DMS 273 (cell line): ENCODE measurements around the gene ETV6.
"Not testable (repeated sequence)": the region's sequence is repeated elsewhere in the genome, so short reads cannot be mapped to it uniquely, and the experiment has no call there.

Source experiments
- DNase-seq: peaks from one replicate; lab custom pipeline; 2025; ENCODE audit not compliant: unreplicated experiment; lab: John Stamatoyannopoulos, UW

The ETV6 gene

GRCh38 chr12:11649413-11650285 is at the start of gene ETV6:
Gene ETV6 (plus strand): TSS chr12:11649674. CDS start chr12:11650128, 454 bp downstream.
- peak; percentile 79 for DNase-seq

GRCh38 chr12:11600199-11600598 is 49.3 kb upstream of the ETV6 start:
- DNase-seq = no peak

GRCh38 chr12:11601647-11602046 is 47.8 kb upstream of the ETV6 start:
- no peak for DNase-seq

- no peak for DNase-seq
These were observed 42.0 kb upstream of the ETV6 start for GRCh38 chr12:11607313-11608081.

DNA sequence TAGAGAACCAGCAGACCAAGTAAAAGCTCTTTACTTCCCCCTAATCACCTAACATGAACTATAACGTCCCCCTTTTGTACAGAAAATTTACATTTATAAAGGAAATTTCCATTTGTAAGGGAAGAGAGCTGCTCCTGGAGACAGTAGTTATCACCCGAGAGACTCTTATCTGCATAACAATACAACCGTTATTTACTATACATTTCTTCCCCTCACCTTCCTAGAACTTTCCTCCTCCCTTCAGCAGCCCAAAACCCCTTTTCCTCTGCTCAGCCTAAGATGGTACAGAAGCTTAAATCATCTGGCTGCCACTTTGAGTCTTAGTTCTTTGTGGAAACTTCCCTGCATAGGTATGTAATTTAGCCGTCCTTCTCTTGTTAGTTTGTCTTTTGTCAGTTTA is 40.4 kb upstream of the ETV6 start:
- no peak for DNase-seq

GRCh38 chr12:11615481-11615880 is 34.0 kb upstream of the ETV6 start:
- DNase-seq = no peak

- no peak for DNase-seq
These were observed 31.4 kb upstream of the ETV6 start for GRCh38 chr12:11618046-11618445.

DNA sequence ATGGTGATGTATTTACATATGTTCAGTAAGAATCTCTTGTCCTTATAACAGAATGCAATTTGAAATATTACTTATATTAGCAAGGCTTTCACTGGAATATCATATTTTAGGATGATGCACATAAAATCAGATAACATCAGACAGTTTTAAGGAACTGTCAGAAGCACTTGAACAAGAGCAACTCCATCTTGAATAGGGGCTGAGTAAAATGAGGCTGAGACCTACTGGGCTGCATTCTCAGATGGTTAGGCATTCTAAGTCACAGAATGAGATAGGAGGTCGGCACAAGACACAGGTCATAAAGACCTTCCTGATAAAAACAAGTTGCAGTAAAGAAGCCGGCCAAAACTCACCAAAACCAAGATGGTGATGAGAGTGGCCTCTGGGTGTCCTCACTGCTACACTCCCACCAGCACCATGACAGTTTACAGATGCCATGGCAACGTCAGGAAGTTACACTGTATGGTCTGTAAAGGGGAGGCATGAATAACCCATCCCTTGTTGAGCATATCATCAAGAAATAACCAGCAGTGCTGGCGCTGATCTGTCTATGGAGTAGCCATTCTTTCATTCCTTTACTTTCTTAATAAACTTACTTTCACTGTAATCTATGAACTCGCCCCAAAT is 27.6 kb upstream of the ETV6 start:
- DNase-seq = peak; percentile 1

GRCh38 chr12:11622876-11623281 is 26.6 kb upstream of the ETV6 start:
- peak; percentile 6 for DNase-seq

GRCh38 chr12:11623382-11623781 is 26.1 kb upstream of the ETV6 start:
- DNase-seq = no peak

DNA sequence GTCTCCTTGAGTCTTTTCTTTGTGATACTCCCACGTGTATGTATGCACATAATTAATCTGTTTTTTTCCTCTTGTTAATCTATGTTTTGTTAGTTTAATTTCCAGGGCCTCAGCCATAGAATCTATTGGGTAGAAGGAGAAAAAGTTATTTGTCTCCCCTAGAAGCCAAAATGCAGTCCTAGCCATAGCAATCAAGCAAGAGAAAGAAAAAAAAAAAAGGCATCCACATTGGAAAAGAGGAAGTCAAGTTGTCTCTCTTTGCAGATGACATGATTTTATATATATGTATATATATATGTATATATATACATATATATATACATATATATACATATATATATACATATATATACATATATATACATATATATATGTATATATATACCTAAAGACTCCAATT is 25.4 kb upstream of the ETV6 start:
- no peak for DNase-seq

- DNase-seq = not testable (repeated sequence)
These were observed 21.8 kb upstream of the ETV6 start for GRCh38 chr12:11627709-11628108.

- DNase-seq = no peak
These were observed 21.1 kb upstream of the ETV6 start for GRCh38 chr12:11628353-11628752.

DNA sequence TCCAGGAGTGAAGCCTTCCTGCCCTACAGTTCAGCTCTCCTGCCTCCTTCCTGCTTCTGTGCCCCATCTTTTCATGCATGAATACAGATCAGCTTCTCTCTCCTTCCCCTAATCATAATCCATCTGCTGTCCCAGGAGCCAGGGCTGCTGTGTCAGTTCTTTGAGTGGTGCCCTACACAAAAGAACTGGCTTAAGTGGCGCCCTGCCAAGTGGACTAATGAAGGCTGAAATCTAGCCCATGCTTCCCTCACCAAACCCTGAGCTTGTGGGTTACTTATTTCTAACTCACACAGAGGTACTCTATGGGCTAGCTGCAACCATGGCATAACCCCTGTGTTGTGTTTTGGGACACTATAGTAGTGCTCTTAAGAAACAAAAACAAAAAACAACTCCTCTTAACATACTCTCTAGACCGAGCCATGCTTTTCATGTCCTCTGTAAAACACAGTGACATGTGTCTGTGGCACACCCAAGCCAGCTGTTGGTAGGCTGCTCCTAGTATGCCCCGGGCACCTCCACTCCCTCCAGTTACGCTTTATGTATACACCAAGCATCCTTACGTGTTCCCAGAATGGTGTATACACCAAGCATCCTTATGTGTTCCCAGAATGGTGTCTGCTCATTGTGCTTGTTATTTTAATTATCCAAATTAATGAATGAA is 19.3 kb upstream of the ETV6 start:
- peak; percentile 86 for DNase-seq

GRCh38 chr12:11631288-11631687 is 18.2 kb upstream of the ETV6 start:
- DNase-seq = no peak

- not testable (repeated sequence) for DNase-seq
These were observed 17.6 kb upstream of the ETV6 start for GRCh38 chr12:11631881-11632280.

DNA sequence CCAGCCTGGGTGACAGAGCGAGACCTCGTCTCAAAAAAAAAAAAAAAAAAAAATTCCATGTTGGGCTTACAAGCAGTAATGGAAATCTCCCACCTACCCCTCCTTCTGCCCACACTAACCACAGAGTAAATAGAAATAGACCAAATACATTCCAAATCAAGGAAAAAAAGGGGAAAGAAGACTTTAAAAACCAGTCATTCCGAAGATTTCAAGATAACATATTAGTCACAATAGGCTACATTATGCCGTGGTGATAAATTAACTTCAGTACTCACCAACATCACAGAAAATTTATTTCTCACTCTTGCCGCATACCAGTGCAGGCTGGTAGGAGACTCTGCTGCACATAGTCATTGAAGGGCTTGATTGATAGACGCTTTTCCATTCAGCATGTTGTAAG is 15.5 kb upstream of the ETV6 start:
- no peak for DNase-seq

GRCh38 chr12:11635341-11635740 is 14.1 kb upstream of the ETV6 start:
- DNase-seq = no peak

DNA sequence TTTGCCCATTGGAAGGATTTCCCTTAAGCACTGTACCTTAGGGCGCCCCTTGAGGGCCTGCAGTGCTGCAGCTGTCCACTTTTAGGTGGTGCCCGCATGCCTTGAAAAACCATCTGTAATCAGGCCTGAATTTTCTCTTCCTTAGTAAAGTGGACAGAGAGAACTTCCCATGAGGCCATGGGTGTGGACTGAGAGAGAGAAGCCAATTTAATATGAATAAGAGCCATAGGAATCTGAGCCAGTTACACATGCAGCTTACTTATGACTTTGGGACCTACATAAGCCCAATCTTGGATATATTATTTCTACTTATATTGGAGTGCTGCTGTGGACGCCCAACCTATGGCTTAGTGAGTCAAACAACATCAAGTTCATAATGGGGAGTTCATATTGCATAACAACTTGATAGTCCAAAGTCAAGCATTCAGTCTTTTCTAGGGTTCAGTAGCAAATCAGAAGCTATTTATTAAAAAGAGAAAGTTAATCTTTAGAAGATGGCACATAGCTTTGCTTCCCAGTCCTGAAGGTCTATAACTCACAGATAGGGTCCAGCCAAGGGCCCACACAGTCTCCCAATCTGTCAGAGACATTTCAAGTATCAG is 11.1 kb upstream of the ETV6 start:
- no peak for DNase-seq

DNA sequence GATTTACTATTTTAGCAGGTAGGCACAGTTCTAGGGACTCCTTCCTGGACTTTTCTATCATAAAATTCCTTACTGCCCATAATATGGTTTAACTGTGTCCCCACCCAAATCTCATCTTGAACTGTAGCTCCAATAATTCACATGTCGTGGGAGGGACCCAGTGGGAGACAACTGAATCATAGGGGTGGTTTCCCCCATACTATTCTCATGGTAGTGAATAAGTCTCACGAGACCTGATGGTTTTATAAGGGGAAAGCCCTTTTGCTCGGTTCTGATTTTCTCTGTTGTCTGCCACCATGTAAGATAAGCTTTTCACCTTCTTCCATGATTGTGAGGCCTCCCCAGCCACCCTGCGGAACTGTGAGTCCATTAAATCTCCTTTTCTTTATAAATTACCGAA is 10.0 kb upstream of the ETV6 start:
- no peak for DNase-seq

DNA sequence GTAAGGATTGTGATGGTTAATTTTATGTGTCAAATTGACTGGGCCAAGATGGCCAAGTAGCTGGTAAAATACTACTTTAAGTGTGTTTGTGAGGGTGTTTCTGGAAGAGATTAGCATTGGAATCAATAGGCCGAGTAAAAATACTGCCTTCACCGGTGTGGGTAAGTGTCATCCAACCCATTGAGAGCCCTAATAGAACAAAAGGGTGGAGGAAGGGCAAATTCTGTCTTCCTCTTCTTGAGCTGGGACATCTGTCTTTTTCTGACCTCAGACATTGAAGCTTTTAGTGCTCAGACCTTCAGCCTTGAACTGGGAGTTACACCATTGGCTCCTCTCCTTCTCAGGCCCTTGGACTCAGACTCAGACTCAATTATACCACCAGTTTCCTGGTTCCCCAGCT is 8.0 kb upstream of the ETV6 start:
- DNase-seq = no peak
